Measurements from ENCODE around the gene MKRN3. TPM values are rescaled to one million over a fixed set of nuclear protein-coding genes. Genes with fewer than 3 reads are reported as not detected.
"Not testable (repeated sequence)": the region's sequence is repeated elsewhere in the genome, so short reads cannot be mapped to it uniquely, and the experiment has no call there.

The MKRN3 gene
- total RNA-seq, 1 donor from 2014 or later = 0.46 TPM

- Mint-ChIP-seq H3K4me3 (ENCODE audit: low read depth) (no peak overlapping the region), H3K36me3 (ENCODE audit: insufficient read depth) (no peaks in the 10 kb centered on the region), H3K9me3 (ENCODE audit: low read depth) (peaks cover 18% of the 10 kb centered on the region), H3K27me3 (no peaks in the 10 kb centered on the region), H3K4me1 (ENCODE audit: low read depth) (peaks cover 3% of the 10 kb centered on the region), H3K27ac (no peak overlapping the region)
- no peak for TF ChIP-seq CTCF (IDR thresholded peaks at IDR 0.05; ENCODE audit: unreplicated experiment)
- DNase-seq (ENCODE audit: low spot score, unreplicated experiment) = no peak
Observed at GRCh38 chr15:23595368-23595767, 29.9 kb downstream of the MKRN3 start.

- TF ChIP-seq CTCF (IDR thresholded peaks at IDR 0.05; ENCODE audit: unreplicated experiment) = no peak
- Mint-ChIP-seq H3K27ac (no peak overlapping the region), H3K4me1 (ENCODE audit: low read depth) (peaks cover 3% of the 10 kb centered on the region), H3K36me3 (ENCODE audit: insufficient read depth) (no peaks in the 10 kb centered on the region), H3K9me3 (ENCODE audit: low read depth) (peaks cover 15% of the 10 kb centered on the region), H3K27me3 (no peaks in the 10 kb centered on the region), H3K4me3 (ENCODE audit: low read depth) (no peak overlapping the region)
- DNase-seq (ENCODE audit: low spot score, unreplicated experiment) = no peak
Observed at GRCh38 chr15:23596736-23597135, 31.3 kb downstream of the MKRN3 start.

GRCh38 chr15:23597278-23597677 is 31.8 kb downstream of the MKRN3 start:
- H3K4me1 Mint-ChIP-seq (ENCODE audit: low read depth); DNase-seq (ENCODE audit: low spot score, unreplicated experiment); H3K27ac Mint-ChIP-seq; H3K36me3 Mint-ChIP-seq (ENCODE audit: insufficient read depth); H3K4me3 Mint-ChIP-seq (ENCODE audit: low read depth); H3K27me3 Mint-ChIP-seq: not testable (repeated sequence)
- peaks cover 15% of the 10 kb centered on the region for H3K9me3 Mint-ChIP-seq (ENCODE audit: low read depth)

GRCh38 chr15:23599053-23599452 is 33.6 kb downstream of the MKRN3 start:
- Mint-ChIP-seq H3K4me3 (ENCODE audit: low read depth) (no peak overlapping the region), H3K27me3 (no peaks in the 10 kb centered on the region), H3K27ac (no peak overlapping the region), H3K9me3 (ENCODE audit: low read depth) (peaks cover 23% of the 10 kb centered on the region), H3K4me1 (ENCODE audit: low read depth) (peaks cover 3% of the 10 kb centered on the region), H3K36me3 (ENCODE audit: insufficient read depth) (no peaks in the 10 kb centered on the region)
- DNase-seq (ENCODE audit: low spot score, unreplicated experiment) = no peak
- TF ChIP-seq CTCF (IDR thresholded peaks at IDR 0.05; ENCODE audit: unreplicated experiment) = no peak

GRCh38 chr15:23602124-23602523 is 36.6 kb downstream of the MKRN3 start:
- Mint-ChIP-seq H3K36me3 (ENCODE audit: insufficient read depth) (no peaks in the 10 kb centered on the region), H3K4me1 (ENCODE audit: low read depth) (no peaks in the 10 kb centered on the region), H3K4me3 (ENCODE audit: low read depth) (no peak overlapping the region), H3K27me3 (no peaks in the 10 kb centered on the region), H3K9me3 (ENCODE audit: low read depth) (peaks cover 15% of the 10 kb centered on the region), H3K27ac (no peak overlapping the region)
- DNase-seq (ENCODE audit: low spot score, unreplicated experiment) = no peak
- TF ChIP-seq CTCF (IDR thresholded peaks at IDR 0.05; ENCODE audit: unreplicated experiment) = no peak

GRCh38 chr15:23606226-23606625 is 40.8 kb downstream of the MKRN3 start:
- Mint-ChIP-seq H3K27me3 (no peaks in the 10 kb centered on the region), H3K4me3 (ENCODE audit: low read depth) (no peak overlapping the region), H3K27ac (no peak overlapping the region), H3K9me3 (ENCODE audit: low read depth) (peaks cover 33% of the 10 kb centered on the region), H3K36me3 (ENCODE audit: insufficient read depth) (no peaks in the 10 kb centered on the region), H3K4me1 (ENCODE audit: low read depth) (no peaks in the 10 kb centered on the region)
- no peak for DNase-seq (ENCODE audit: low spot score, unreplicated experiment)
- no peak for TF ChIP-seq CTCF (IDR thresholded peaks at IDR 0.05; ENCODE audit: unreplicated experiment)

Measured in progenitor cell of endocrine pancreas (in vitro differentiated cells).